OCI-M2 (cell line): ENCODE measurements around the gene OR7A5.
"Not testable (repeated sequence)": the region's sequence is repeated elsewhere in the genome, so short reads cannot be mapped to it uniquely, and the experiment has no call there.

Experiments used
- DNase-seq: peaks from one replicate; lab custom pipeline; 2025; ENCODE audit not compliant: unreplicated experiment; lab: John Stamatoyannopoulos, UW

OR7A5 gene

DNA sequence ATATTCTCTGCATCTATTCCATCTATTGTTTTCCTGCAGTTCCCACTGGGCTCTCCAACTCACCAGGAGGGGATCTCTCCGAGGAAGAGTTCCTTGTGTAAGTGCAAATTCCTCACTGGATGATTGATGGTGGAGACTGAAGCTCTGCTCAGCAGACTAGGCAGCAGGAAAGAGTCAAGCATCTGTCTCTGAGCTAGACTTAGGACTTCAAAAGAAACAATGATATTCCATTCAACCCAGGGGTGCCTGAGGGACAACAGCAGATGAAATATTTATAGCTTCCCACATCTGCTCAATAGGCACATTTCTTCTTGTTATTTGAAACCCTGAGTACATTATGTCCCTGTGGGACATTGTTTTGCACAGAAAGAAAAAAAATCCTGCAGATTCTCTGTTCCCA lies at the start of gene OR7A5, which contains the start of gene OR7C1:
TSS of gene OR7A5 (minus strand) at position 175 of the 400 bp plus-strand sequence. CDS start 6,944 bp downstream, outside the sequence.
TSS of gene OR7C1 (minus strand) at position 175 of the 400 bp plus-strand sequence. CDS start 35,049 bp downstream, outside the sequence.
- DNase-seq, result no peak

DNA sequence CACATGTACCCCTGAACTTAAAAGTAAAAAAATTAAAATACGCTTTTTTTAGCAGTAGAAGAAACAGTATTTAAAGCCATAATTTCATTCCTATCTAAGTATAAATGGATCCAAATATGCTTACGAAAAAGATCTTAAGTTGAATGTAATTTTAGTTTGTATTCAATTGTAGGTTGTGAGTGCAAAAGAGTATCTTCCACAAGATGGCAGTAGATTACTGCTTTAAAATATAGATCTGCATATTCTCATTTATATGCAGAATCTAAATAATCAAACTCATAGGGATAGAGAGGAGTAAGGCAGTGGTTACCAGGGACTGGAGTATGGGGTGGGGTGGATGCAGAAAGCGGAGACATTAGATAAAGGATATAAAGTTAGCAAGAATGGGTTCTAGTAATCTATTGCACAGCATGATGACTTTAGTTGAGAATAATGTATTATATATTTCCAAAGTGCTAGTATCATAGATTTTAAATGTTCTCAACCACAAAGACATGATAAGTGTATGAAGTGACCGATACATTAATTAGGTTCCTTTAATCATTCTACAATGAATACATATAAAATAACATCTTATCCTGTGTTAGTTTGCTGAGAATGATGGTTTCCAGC lies 36.7 kb upstream of the OR7A5 start:
- DNase-seq, result peak; percentile 14

DNA sequence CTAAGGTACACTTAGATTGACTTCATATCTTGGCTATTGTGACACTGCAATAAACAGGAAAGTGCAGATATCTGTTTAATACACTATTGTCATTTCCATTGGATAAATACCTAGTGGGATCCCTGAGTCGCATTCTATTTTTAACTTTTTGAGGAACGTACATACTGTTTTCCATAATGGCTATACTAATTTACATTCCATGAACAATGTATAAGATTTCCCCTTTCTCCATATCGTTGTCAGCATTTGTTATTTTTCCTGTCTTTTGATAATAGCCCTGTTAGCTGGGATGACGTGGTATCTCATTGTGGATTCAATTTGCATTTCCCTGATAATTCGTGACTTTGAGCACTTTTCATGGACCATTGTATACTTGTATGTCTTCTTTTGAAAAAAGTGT lies 33.5 kb upstream of the OR7A5 start:
- no peak for DNase-seq

GRCh38 chr19:14848822-14849221 lies 13.8 kb upstream of the OR7A5 start, which contains the start of gene OR7A10:
TSS of gene OR7A10 (minus strand) at chr19:14848922. CDS start at chr19:14841877, 7,045 bp downstream.
- DNase-seq, result no peak

GRCh38 chr19:14843578-14843977 lies 8.6 kb upstream of the OR7A5 start:
- DNase-seq, result no peak

DNA sequence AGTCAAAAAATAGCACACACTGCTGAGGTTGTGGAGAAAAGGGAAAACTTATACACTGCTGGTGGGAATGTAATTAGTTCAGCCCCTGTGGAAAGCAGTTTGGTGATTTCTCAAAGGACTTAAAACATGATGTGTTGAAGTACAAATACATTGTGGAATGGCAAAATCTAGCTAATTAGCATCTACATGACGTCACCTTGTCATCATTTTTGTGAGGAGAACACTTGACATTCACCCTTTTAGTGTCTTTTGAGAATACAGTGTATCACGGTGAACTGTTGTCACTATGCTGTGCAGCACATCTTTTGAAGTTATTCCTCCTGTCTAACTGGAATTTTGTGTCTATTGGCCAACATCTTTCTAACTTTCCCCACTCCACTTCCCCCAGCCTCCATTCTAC lies 8.2 kb upstream of the OR7A5 start:
- no peak for DNase-seq

DNA sequence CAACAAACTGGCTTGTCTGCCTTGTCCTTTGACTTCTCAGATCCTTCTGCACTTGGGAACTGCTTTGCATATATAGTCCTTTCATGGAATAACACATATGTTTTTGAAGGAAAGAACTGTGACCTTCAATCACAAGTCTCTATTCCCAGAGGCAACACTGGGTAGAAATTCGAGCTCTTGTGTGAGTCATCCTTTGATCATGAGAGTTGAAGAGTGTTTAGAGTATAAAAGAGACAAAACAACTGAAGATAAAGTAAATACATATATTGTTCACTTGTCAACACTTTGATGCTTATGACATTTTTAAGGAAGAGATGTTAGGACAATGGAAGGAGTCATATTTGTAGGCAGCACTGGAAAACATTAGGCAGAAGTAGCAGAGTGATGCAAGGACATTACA lies 5.2 kb upstream of the OR7A5 start:
- no peak for DNase-seq

GRCh38 chr19:14837391-14837790 lies 2.4 kb upstream of the OR7A5 start:
- no peak for DNase-seq

GRCh38 chr19:14830702-14831101 lies 4.3 kb downstream of the OR7A5 start:
- DNase-seq, result peak; percentile 38

DNA sequence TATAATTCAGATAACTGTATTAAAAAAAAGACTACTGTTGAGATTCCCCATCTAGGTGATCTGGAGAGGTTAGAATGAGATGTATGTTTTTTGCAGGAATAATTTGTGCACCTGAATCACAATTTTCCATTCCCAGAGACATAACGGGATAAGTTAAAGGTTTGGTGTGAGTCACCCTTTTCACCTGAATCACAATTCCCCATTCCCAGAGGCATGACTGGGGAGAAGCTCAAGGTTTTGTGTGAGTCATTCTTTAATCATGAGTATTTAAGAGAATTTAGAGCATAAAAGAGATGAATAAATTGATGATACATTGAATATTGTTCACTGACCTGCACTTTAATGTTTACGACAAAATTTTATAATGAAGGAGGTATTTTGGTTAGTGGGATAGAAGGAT lies 9.0 kb downstream of the OR7A5 start:
- DNase-seq, result no peak

- DNase-seq, result no peak
Observed at GRCh38 chr19:14821937-14822336, 13.0 kb downstream of the OR7A5 start.

- DNase-seq, result no peak
Observed at GRCh38 chr19:14818588-14818987, 16.4 kb downstream of the OR7A5 start.

GRCh38 chr19:14817052-14817451 lies 17.9 kb downstream of the OR7A5 start:
- DNase-seq, result no peak

DNA sequence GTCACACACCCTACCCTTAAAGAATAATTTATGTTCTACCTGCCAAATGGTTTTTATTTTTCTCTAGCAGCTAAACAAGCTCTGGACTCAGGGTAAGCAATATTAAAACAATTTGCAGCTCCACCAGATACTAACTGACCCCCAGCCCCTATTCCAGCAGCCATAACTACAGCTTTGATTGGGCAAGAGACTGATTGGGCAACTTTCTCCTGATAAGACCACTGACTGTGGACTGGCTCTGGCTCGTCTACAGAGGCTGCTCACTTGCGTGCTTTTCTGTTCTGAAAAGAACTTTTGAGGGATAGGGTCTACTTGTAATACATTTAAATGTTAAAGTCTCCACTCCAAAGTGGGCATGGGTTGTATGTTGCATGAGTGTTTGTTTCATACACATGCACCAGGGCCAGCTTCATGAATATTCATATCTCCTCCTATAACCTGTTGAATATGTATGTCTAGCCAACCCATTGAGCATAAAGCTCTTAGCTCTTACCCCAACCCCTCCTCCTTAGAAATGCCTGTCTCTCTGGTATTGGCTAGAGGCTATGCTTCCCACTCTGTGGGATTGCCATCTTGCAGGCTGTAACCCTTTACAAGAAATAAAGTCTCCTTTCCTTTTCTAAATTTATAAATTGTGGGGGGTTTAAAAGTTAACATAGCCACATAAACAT lies 19.9 kb downstream of the OR7A5 start:
- DNase-seq, result no peak

DNA sequence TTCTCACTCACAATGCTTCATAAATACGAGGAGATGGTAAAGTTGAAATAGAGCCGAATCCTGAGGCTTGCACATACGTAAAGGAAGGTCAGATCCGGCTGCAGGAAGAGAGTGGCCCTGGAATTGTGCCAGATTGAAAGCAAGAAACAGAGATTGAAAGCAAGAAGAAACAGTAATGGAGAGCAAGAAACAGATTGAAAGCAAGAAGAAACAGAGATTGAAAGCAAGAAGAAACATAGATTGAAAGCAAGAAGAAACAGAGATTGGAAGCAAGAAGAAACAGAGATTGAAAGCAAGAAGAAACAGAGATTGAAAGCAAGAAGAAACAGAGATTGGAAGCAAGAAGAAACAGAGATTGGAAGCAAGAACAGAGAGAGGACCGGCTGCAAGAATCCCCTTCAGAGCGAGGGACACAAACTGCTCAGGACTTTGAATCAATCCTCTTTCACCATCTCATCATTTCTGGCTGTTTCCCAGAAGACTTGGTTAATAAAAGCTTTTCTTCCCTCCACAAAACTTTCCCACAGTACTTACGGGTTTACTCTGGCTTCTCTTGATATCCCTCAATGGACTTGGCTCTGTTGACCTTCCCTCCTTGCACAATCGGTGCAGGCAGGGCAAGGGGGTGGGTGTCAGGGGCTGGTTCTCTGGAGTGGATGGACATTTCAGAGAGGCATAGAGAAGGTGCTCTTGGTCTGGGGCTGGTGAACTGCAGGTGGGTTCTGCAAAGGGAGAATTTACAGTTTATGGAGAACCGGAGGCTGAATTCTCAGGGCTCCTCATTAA lies 25.5 kb downstream of the OR7A5 start:
- no peak for DNase-seq

GRCh38 chr19:14804765-14805164 lies 30.2 kb downstream of the OR7A5 start:
- DNase-seq, result no peak

- DNase-seq, result no peak
Observed at GRCh38 chr19:14798760-14799159, 36.2 kb downstream of the OR7A5 start.

GRCh38 chr19:14796021-14796420 lies 39.0 kb downstream of the OR7A5 start:
- no peak for DNase-seq

GRCh38 chr19:14795078-14795721 lies 39.8 kb downstream of the OR7A5 start:
- DNase-seq, result no peak

DNA sequence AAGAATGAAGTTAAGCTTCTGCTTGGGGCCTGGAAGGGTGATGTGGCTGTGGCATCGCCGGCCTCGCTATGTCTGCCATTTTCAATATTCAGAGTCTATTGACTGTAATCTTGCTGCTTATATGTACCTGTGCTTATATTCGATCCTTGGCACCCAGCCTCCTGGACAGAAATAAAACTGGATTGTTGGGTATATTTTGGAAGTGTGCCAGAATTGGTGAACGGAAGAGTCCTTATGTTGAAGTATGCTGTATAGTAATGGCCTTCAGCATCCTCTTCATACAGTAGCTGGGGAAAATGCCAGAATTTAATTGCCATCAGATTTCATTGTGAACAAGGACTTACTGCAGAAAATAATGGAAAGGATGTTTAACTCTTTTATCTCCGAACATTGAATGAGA lies 42.7 kb downstream of the OR7A5 start:
- DNase-seq, result not testable (repeated sequence)

- DNase-seq, result peak; percentile 67
Observed at GRCh38 chr19:14786421-14786851, 48.5 kb downstream of the OR7A5 start.
